ENCODE results near the gene LRRFIP1.

Gene LRRFIP1

DNA sequence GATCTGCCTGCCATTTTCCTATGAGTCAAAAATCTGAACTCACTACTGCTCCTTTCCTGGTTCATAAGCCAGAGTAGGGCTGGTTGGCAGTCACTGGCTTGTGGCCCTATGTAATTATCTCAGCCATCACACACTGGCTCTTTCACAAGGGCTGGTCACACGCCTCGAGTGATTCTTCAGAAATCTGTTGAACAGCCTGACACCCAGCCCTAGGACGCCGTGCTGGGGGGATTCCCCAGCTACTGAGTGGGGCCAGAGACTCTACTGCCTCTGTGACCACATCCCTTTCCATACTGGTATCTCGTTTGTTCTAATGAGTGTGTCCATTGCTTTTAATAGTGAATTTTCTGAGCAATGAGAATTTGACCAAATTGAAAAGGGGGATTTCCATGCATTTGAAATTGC is 125.4 kb downstream of the LRRFIP1 start:
- TF ChIP-seq SIN3A (IDR thresholded peaks at IDR 0.05; ENCODE audit: borderline replicate concordance, insufficient read depth, low read length) (no peak), TAF1 (IDR thresholded peaks at IDR 0.05; ENCODE audit: borderline replicate concordance, insufficient read depth, low read length) (no peak), POLR2AphosphoS5 (IDR thresholded peaks at IDR 0.05; ENCODE audit: low read depth, low read length) (no peak), FOXP2 (optimal IDR thresholded peaks at IDR 0.05; ENCODE audit: borderline replicate concordance, extremely low read depth, extremely low read length, insufficient read depth) (no peak)
- TF ChIP-seq, protein P1, sequence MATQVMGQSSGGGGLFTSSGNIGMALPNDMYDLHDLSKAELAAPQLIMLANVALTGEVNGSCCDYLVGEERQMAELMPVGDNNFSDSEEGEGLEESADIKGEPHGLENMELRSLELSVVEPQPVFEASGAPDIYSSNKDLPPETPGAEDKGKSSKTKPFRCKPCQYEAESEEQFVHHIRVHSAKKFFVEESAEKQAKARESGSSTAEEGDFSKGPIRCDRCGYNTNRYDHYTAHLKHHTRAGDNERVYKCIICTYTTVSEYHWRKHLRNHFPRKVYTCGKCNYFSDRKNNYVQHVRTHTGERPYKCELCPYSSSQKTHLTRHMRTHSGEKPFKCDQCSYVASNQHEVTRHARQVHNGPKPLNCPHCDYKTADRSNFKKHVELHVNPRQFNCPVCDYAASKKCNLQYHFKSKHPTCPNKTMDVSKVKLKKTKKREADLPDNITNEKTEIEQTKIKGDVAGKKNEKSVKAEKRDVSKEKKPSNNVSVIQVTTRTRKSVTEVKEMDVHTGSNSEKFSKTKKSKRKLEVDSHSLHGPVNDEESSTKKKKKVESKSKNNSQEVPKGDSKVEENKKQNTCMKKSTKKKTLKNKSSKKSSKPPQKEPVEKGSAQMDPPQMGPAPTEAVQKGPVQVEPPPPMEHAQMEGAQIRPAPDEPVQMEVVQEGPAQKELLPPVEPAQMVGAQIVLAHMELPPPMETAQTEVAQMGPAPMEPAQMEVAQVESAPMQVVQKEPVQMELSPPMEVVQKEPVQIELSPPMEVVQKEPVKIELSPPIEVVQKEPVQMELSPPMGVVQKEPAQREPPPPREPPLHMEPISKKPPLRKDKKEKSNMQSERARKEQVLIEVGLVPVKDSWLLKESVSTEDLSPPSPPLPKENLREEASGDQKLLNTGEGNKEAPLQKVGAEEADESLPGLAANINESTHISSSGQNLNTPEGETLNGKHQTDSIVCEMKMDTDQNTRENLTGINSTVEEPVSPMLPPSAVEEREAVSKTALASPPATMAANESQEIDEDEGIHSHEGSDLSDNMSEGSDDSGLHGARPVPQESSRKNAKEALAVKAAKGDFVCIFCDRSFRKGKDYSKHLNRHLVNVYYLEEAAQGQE (IDR thresholded peaks at IDR 0.05; ENCODE audit: insufficient read depth in 1 of 2, low read depth in 2 of 2, low read length in 2 of 2), result no peak

DNA sequence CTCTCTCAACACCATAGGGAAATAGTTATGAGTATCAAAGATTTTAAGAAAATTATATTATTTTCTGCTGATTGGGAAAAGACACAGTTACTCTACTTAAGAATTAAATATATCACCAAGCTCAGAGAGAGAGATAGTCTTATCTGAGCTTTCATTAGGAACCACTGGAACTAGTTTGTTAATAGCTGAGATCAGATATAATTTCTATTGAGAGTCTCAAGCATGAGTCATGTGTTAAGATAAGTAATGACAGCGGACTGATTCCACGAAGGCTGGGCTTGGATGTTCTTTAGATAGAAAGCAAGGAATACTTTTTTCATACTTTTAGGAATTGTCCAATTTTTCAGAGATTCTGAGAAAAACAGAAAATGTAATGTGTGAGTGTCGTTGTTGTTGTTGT is 126.8 kb downstream of the LRRFIP1 start:
- TF ChIP-seq FOXP2 (optimal IDR thresholded peaks at IDR 0.05; ENCODE audit: borderline replicate concordance, extremely low read depth, extremely low read length, insufficient read depth), result no peak
- TF ChIP-seq SIN3A (IDR thresholded peaks at IDR 0.05; ENCODE audit: borderline replicate concordance, insufficient read depth, low read length), result no peak
- no peak for TF ChIP-seq POLR2AphosphoS5 (IDR thresholded peaks at IDR 0.05; ENCODE audit: low read depth, low read length)
- TF ChIP-seq TAF1 (IDR thresholded peaks at IDR 0.05; ENCODE audit: borderline replicate concordance, insufficient read depth, low read length), result no peak
- TF ChIP-seq, protein P1 (IDR thresholded peaks at IDR 0.05; ENCODE audit: insufficient read depth in 1 of 2, low read depth in 2 of 2, low read length in 2 of 2), result no peak

DNA sequence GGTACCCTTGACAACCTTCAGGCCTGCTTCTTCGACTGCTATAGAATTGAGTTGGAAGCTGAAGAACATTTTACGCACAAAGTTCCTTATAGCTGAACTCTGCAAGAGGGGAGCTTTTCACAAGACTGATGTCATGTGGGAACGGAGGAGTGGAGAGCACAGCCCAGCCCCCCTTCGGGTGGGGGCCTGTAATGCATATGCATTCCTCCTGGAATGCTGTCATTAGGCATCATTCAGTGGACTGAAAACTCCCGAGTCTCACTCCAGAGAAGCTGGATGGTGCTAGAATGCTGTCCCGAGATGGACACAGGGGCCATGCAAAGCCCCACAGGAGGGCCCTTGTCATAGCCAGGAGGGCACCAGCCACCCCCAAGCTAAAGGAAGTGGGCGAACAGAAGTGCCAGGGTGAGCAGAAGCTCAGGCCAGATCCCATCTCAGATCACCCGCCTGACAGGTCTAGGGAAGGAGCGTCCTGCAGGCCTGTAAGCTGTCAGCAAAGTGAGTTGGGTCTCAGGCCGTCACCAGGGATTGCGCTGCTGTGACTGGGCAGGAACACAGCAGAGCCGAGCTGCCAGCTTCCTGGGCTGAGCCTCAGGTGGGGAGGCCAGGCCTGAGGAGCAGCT is 127.3 kb downstream of the LRRFIP1 start:
- TF ChIP-seq FOXP2 (optimal IDR thresholded peaks at IDR 0.05; ENCODE audit: borderline replicate concordance, extremely low read depth, extremely low read length, insufficient read depth) (no peak), POLR2AphosphoS5 (IDR thresholded peaks at IDR 0.05; ENCODE audit: low read depth, low read length) (no peak), TAF1 (IDR thresholded peaks at IDR 0.05; ENCODE audit: borderline replicate concordance, insufficient read depth, low read length) (no peak), SIN3A (IDR thresholded peaks at IDR 0.05; ENCODE audit: borderline replicate concordance, insufficient read depth, low read length) (no peak)
- TF ChIP-seq, protein P1 (IDR thresholded peaks at IDR 0.05; ENCODE audit: insufficient read depth in 1 of 2, low read depth in 2 of 2, low read length in 2 of 2), result no peak

DNA sequence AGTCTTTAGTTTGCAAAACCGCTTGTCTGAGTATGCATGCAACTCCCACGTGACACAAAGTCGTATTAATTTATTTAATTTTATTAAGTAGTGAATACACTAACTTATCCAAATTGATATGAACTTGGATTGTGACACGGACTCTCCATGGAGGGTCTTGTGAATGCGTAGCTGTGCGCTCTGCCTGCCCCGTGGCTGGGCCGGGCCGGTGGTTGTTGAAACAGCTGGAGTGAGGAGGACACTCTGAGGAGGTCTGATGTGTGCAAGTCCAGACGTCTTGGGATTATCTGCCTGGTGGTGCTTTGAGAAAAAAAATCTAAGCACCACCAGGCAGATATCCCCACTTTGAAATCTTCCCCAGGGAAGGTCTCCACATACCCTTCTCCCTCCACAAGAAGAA is 130.2 kb downstream of the LRRFIP1 start:
- TF ChIP-seq TAF1 (IDR thresholded peaks at IDR 0.05; ENCODE audit: borderline replicate concordance, insufficient read depth, low read length), result no peak
- TF ChIP-seq FOXP2 (optimal IDR thresholded peaks at IDR 0.05; ENCODE audit: borderline replicate concordance, extremely low read depth, extremely low read length, insufficient read depth), result no peak
- no peak for TF ChIP-seq POLR2AphosphoS5 (IDR thresholded peaks at IDR 0.05; ENCODE audit: low read depth, low read length)
- TF ChIP-seq SIN3A (IDR thresholded peaks at IDR 0.05; ENCODE audit: borderline replicate concordance, insufficient read depth, low read length), result no peak
- TF ChIP-seq, protein P1 (IDR thresholded peaks at IDR 0.05; ENCODE audit: insufficient read depth in 1 of 2, low read depth in 2 of 2, low read length in 2 of 2), result no peak
